Heart left ventricle (tissue), 16 donors: ENCODE measurements around the gene SNX22. TPM values are rescaled to one million over a fixed set of nuclear protein-coding genes. Genes with fewer than 3 reads are reported as not detected.

ENCODE experiments used
- ATAC-seq, 4 donors: fragments of 200-7000 bp; cut with Tn5 transposase; one replicate each; pipeline ENCODE4 v1.9.1; 2020 to 2022; ENCODE audit warnings: moderate library complexity in 4 of 4, mild to moderate bottlenecking in 3 of 4, moderate number of reproducible peaks in 1 of 4
- DNase-seq, 5 donors: peaks; one replicate each; pipeline ENCODE4 v3.0.0-alpha.2; 2020
- H3K27ac ChIP-seq, 12 donors: fragments of 200-600 bp; sonication (generic) in 4 of 12; one replicate each; pipeline versions ENCODE4 v1.5.0 to v1.8.0; 2016 to 2022; ENCODE audit warnings: mild to moderate bottlenecking in 2 of 12
- H3K27me3 ChIP-seq, 9 donors: fragments of 200-600 bp; sonication (generic) in 2 of 9; one replicate each; pipeline versions ENCODE4 v1.5.1 to v1.8.0; 2016 to 2022; ENCODE audit warnings: mild to moderate bottlenecking in 3 of 9
- H3K36me3 ChIP-seq, 9 donors: fragments of 200-600 bp; sonication (generic) in 2 of 9; one replicate each; pipeline versions ENCODE4 v1.5.0 to v1.8.0; 2018 to 2022; ENCODE audit warnings: mild to moderate bottlenecking in 2 of 9
- H3K4me1 ChIP-seq, 12 donors: fragments of 200-600 bp; sonication (generic) in 4 of 12; one replicate each; pipeline versions ENCODE4 v1.5.0 to v1.8.0; 2016 to 2022; ENCODE audit warnings: mild to moderate bottlenecking in 3 of 12
- H3K4me3 ChIP-seq, 12 donors: fragments of 200-600 bp; sonication (generic) in 4 of 12; one replicate each; pipeline versions ENCODE4 v1.5.0 to v1.8.0; 2017 to 2022; ENCODE audit warnings: mild to moderate bottlenecking in 9 of 12, moderate library complexity in 4 of 12
- H3K9me3 ChIP-seq, 12 donors: fragments of 200-600 bp; sonication (generic) in 4 of 12; one replicate each; pipeline versions ENCODE4 v1.5.0 to v1.8.0; 2016 to 2022; ENCODE audit warnings: mild to moderate bottlenecking in 1 of 12
- POLR2A ChIP-seq, 2 donors: fragments of 450-650 bp; IDR thresholded peaks; one replicate each; pipeline ENCODE4 v1.6.1; 2017; ENCODE audit warnings: antibody characterized with exemption in 2 of 2, mild to moderate bottlenecking in 2 of 2, moderate library complexity in 2 of 2
- WGBS, 4 donors: extraction: QIAGEN DNeasy Blood & Tissue Kit in 2 of 4; methylation state at CpG; one replicate each; pipeline versions ENCODE4 v1.1.5 to v1.1.7; 2013 to 2018; 5-methylcytosine and 5-hydroxymethylcytosine counted together
- intact Hi-C, 10 donors: fragments of 100-400 bp; cut with DNase I; formaldehyde crosslinking; loops; one replicate each; pipeline versions ENCODE4 v1.11.1 to v1.14.2; 2022
- polyA plus RNA-seq, 2 donors: library from polyadenylated mRNA; stranded (reverse); fragments of 200-250 nt; gene quantifications; one replicate each; pipeline ENCODE4 v1.2.3, GENCODE V29; 2013
- total RNA-seq, 9 donors: library from RNA; depleted of rRNA in 2 of 9; stranded (reverse); fragments of >200 nt in 2 of 9; fragmentation: NEBNext Ultra II Directional in 3 of 9; extraction: Animal tissue kit (Norgen Biotek cat#: 25700) in 3 of 9; gene quantifications; one replicate each; pipeline versions ENCODE4 v1.1.0 to v1.2.4, GENCODE V29; 2016 to 2023
- TF ChIP-seq, protein P1 (sequence below), 12 donors: fragments of 200-600 bp; sonication (generic) in 4 of 12; IDR thresholded peaks; one replicate each; pipeline versions ENCODE4 v1.5.0 to v1.8.0; 2018 to 2022; ENCODE audit warnings: antibody characterized with exemption in 12 of 12, mild to moderate bottlenecking in 5 of 12
- donor health status: ischemic (EF 13 %, LVEDD 7.1; RV severe dilation, severe dysfunction).
- donor health status: healthy with polysubstance abuse.
- donor health status: DM: no; HTN: yes; CAD: no.
- donor health status: DM: no; HTN: no; CAD: no.
- donor health status: ischemic (EF 25% LVEDD 6.9; RV normal size, moderate dysfunction).
- donor health status: ischemic (EF 25% LVEDD 5.7; RV mildly dilated, moderate dysfunction).
- donor health status: healthy.
- donor health status: DM: yes; HTN: yes; CAD: no.
- donor health status: ischemic (EF 35%, LVEDD 5.7; RV mildly dilated, moderate dysfunction).
- donor health status: nonischemic (EF 11% LVEDD 7.7; RV severe dilation, severe dysfunction).
- donor health status: DM: yes; HTN: yes; CAD: no.
- donor health status: PGD.
- donor health status: ischemic (EF 29% LVEDD 5.4; RV normal size, mild dysfunction).
- donor health status: nonischemic (EF 23%, LVEDD 6.1; RV moderate dilation, normal function).

Gene SNX22
- total and polyA plus RNA-seq, 11 donors: 0.71 to 6.7 (median 1.9) TPM

DNA sequence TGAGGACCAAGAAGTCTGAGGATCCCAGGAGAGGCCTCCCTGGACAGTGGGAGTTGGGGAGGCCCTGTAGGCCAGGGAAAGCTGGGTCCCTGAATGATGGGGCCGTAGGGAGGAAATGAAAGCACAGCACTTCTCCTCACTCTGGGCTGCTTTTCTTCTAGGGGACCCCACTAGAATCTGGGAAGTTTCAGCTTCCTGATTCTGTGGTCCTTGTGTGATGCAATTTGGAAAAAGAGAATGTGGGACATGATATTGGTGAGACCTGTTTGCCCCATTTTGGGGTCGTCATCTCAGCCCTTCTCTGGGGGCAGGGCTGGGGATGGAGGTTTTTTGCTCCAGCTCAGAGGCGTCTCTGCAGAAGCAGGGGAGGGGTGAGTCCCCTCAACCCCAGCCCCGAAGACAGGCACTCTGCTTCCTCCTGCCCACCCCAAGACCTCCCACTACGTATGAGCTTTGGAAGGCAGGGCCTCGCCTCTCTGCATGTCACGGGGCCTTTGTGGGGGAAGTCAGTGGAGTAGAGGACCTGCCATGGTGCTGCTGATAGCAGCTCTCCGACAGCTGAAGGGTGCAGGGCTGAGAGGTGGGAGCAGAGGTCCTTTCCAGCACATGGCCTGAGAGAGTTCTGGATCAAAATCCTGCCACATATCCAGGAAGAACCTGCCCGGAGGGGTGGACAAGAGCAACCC lies 1.5 kb upstream of the SNX22 start:
- H3K36me3 ChIP-seq: peaks cover 0 to 23% (median 10%) of the 10 kb centered on the region in 9 donors
- H3K9me3 ChIP-seq: no peaks in the 10 kb centered on the region
- H3K4me1 ChIP-seq: peaks cover 7 to 52% (median 37%) of the 10 kb centered on the region in 12 donors
- intact Hi-C loops: loop anchor here in 8 of 10 donors (5.0 to 10.0 kb wide), 4 partner anchors 43 to 58 kb away; partner anchors contain the start of genes SNX1 (in 7 of the 8) and CIAO2A (in 2 of the 8)
- no peak overlapping the region for H3K27ac ChIP-seq
- peaks cover 0 to 24% (median 0%) of the 10 kb centered on the region in 9 donors for H3K27me3 ChIP-seq
- TF ChIP-seq POLR2A (IDR thresholded peaks at IDR 0.05): no peak
- TF ChIP-seq, protein P1, sequence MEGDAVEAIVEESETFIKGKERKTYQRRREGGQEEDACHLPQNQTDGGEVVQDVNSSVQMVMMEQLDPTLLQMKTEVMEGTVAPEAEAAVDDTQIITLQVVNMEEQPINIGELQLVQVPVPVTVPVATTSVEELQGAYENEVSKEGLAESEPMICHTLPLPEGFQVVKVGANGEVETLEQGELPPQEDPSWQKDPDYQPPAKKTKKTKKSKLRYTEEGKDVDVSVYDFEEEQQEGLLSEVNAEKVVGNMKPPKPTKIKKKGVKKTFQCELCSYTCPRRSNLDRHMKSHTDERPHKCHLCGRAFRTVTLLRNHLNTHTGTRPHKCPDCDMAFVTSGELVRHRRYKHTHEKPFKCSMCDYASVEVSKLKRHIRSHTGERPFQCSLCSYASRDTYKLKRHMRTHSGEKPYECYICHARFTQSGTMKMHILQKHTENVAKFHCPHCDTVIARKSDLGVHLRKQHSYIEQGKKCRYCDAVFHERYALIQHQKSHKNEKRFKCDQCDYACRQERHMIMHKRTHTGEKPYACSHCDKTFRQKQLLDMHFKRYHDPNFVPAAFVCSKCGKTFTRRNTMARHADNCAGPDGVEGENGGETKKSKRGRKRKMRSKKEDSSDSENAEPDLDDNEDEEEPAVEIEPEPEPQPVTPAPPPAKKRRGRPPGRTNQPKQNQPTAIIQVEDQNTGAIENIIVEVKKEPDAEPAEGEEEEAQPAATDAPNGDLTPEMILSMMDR (IDR thresholded peaks at IDR 0.05): no peak
- ATAC-seq (no peak), DNase-seq (no peak)
- 80 to 85% (median 82%) methylated on average over 9 of the region's 9 CpGs for WGBS, 4 donors
- no peak overlapping the region for H3K4me3 ChIP-seq

DNA sequence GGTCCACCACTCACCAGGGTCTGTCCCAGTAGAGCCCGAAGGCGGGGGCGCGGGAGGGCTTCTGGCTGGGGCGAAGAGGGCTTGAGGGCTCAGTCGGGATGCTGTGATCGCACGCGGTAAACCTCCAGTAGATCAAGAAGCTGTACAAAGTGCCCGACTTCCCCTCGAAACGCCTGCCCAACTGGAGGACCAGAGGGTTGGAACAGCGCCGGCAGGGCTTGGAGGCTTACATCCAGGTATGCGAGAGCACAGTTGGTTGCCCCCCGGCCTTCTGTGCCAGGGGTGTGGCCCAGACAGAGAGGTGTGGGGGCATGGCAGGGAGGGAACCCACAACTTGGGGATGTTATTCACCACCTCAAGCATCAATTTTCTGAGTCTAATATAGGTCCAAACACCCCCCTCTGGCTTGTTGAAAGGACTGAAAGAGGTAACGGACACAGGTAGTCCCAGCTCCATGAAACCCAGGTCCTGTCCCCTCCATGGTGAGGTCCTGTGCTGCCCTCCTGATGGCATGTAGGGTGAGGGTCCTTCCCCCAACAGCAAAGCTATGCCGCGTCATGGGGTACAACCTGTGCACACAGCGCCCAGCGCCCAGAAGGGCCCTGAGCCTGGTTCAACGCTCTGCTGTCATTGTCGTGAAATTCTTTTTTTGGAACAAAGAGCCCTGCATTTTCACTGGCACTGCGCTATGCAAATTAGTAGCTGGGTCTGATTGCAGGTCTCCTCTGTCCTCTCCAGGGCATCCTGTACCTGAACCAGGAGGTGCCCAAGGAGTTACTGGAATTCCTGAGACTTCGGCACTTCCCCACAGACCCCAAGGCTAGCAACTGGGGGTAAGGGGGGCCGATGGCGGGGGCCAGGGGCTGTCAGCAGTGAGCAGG lies 1.2 kb downstream of the SNX22 start:
- Histone ChIP-seq H3K4me3 (peak overlapping the region; percentile 35 to 59 (median 49)), H3K4me1 (peaks cover 10 to 54% (median 35%) of the 10 kb centered on the region in 12 donors), H3K36me3 (peaks cover 0 to 41% (median 31%) of the 10 kb centered on the region in 9 donors), H3K27ac (peak overlapping the region in 4 of 12 donors; percentile 7 to 88 (median 80)), H3K9me3 (no peaks in the 10 kb centered on the region), H3K27me3 (peaks cover 0 to 24% (median 0%) of the 10 kb centered on the region in 9 donors)
- intact Hi-C loops: loop anchor here in 7 of 10 donors (5.0 kb wide), 3 partner anchors 45 to 60 kb away; partner anchors contain the start of genes SNX1 (in 6 of the 7) and CIAO2A (in 1 of the 7)
- WGBS, 4 donors: 30 to 55% (median 40%) methylated on average over 11 to 27 of the region's 27 CpGs
- no peak for ATAC-seq
- TF ChIP-seq, protein P1 (IDR thresholded peaks at IDR 0.05): no peak
- TF ChIP-seq POLR2A (IDR thresholded peaks at IDR 0.05): no peak
- DNase-seq: peak in 2 of 5 donors; percentile 22 to 37

DNA sequence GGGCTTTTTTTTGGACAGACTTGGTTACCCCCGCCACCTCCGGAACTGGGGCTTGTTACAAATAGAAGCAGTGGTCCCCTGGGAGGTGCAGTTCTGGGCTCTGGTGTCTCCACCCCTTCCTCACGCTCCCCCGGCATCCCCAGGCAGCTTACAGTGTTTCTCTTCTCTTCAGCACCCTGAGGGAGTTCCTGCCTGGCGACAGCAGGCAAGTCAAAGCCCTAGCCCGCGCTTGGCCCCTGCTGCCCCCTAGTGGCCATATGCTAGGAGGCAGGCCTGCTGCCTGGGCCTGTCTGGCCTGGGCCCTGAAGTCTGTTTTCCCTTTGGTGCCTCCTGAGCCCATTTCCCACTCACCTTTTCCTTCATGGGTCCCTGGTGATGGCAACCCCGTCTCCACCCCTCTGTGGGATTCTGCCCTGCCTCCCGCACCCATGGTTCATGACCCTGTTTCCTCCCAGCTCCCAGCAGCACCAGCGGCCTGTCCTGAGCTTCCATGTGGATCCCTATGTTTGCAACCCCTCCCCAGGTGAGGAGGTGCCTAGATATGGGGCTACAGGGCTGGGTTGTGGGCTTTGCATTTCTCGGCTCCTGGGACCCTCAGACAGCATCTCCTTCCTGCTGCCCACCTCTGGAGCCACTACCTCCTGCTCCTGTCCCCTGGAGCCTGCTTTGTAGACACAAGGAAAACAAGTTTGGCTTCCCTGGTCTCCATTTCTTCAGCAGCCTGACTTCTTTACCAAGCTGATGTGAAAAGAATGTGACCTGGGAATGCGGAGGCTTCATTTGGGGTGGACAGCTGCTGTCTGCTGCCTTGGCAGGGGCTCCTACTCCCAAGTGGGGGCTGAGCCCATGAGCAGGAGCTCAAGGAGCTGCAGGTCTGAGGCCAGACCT lies 2.2 kb downstream of the SNX22 start:
- peaks cover 10 to 64% (median 42%) of the 10 kb centered on the region in 12 donors for H3K4me1 ChIP-seq
- H3K27ac ChIP-seq: peak overlapping the region in 11 of 12 donors; percentile 50 to 88 (median 80)
- peaks cover 0 to 24% (median 0%) of the 10 kb centered on the region in 9 donors for H3K27me3 ChIP-seq
- no peaks in the 10 kb centered on the region for H3K9me3 ChIP-seq
- 18 to 21% (median 19%) methylated on average over 12 of the region's 12 CpGs for whole genome bisulfite sequencing, 4 donors
- ATAC-seq (peak; percentile 72 to 91 (median 77)), DNase-seq (peak; percentile 88 to 95 (median 91))
- peak overlapping the region in 3 of 12 donors; percentile 2 to 8 (median 3) for H3K4me3 ChIP-seq
- peaks cover 0 to 50% (median 41%) of the 10 kb centered on the region in 9 donors for H3K36me3 ChIP-seq
- TF ChIP-seq, protein P1 (IDR thresholded peaks at IDR 0.05): peak; percentile 94 to 99 (median 98)
- TF ChIP-seq POLR2A (IDR thresholded peaks at IDR 0.05): no peak
- intact Hi-C loops: loop anchor here in 7 of 10 donors (5.0 kb wide), 3 partner anchors 46 to 61 kb away; partner anchors contain the start of genes SNX1 (in 6 of the 7) and CIAO2A (in 1 of the 7)
